ENCODE data around the gene ABLIM2.

DNA sequence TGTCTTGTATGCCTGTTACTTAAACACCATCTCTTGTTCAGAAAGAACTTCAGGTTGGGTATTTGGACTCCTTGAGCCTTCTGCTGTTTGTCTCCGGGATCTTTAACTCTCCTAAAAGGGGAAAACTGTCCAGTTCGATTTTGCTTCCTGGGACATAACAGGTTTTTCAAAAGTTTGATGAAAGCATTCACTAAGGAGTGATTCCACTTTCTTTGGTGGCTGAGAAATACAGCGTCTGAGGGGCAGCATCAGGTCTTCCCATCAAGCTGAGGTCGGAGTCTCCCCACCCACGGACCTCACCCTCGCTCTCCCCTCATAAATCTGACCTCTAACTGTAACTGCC is 220.4 kb downstream of the ABLIM2 start:
- TF ChIP-seq REST (IDR thresholded peaks at IDR 0.05; ENCODE audit: unreplicated experiment) (no peak), EZH2 (IDR thresholded peaks at IDR 0.05; ENCODE audit: low read depth, unreplicated experiment) (no peak), CTCF (conservative IDR thresholded peaks at IDR 0.05; ENCODE audit: low read depth in 2 of 2) (no peak), JUNB (IDR thresholded peaks at IDR 0.05; ENCODE audit: unreplicated experiment) (no peak), POLR2AphosphoS5 (IDR thresholded peaks at IDR 0.05; ENCODE audit: low read depth) (no peak), EZH2phosphoT487 (IDR thresholded peaks at IDR 0.05; ENCODE audit: unreplicated experiment) (no peak), ZNF114 (CRISPR knock-in tag; IDR thresholded peaks at IDR 0.05) (no peak), CREB1 (CRISPR knock-in tag; IDR thresholded peaks at IDR 0.05; ENCODE audit: low read depth) (no peak), ZNF331 (CRISPR knock-in tag; IDR thresholded peaks at IDR 0.05; ENCODE audit: low read depth) (no peak), NANOG (IDR thresholded peaks at IDR 0.05; ENCODE audit: borderline replicate concordance) (no peak), ZNF462 (CRISPR knock-in tag; IDR thresholded peaks at IDR 0.05) (no peak)
- TF ChIP-seq, protein P1, sequence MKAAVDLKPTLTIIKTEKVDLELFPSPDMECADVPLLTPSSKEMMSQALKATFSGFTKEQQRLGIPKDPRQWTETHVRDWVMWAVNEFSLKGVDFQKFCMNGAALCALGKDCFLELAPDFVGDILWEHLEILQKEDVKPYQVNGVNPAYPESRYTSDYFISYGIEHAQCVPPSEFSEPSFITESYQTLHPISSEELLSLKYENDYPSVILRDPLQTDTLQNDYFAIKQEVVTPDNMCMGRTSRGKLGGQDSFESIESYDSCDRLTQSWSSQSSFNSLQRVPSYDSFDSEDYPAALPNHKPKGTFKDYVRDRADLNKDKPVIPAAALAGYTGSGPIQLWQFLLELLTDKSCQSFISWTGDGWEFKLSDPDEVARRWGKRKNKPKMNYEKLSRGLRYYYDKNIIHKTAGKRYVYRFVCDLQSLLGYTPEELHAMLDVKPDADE (IDR thresholded peaks at IDR 0.05): no peak
